A549 (cell line): Measurements from ENCODE around the gene ACAD8. TPM values are rescaled to one million over a fixed set of nuclear protein-coding genes. Genes with fewer than 3 reads are reported as not detected.
"Not testable (repeated sequence)": the region's sequence is repeated elsewhere in the genome, so short reads cannot be mapped to it uniquely, and the experiment has no call there.

ENCODE experiments used
- ATAC-seq, 2 experiments: fragments of 200-7000 bp in 1 of 2; fragments of >200 bp in 1 of 2; cut with Nextera tagmentation in 1 of 2; cut with Tn5 transposase in 1 of 2; 3 replicates each; pipeline versions ENCODE4 v1.8.0 to v1.9.1; 2018 to 2020; ENCODE audit warnings: mild to moderate bottlenecking in 1 of 2, moderate library complexity in 1 of 2
- CTCF ChIA-PET: fragments of 300-600 bp; sonication (Branson Sonifier 250); formaldehyde crosslinking; extraction: SDS; loops from one replicate; lab custom pipeline; 2021; ENCODE audit warnings: antibody characterized with exemption, inconsistent platforms; lab: Yijun Ruan, JAX
- POLR2A ChIA-PET: fragments of 350-600 bp; formaldehyde crosslinking; extraction: SDS; loops from one replicate; lab custom pipeline; 2021; ENCODE audit warnings: antibody characterized with exemption, inconsistent platforms; lab: Yijun Ruan, JAX
- DNase-seq, 2 experiments: peaks; one replicate each; pipeline versions ENCODE4 v3.0.0 to v3.0.0-alpha.2; 2011 to 2016; ENCODE audit warnings: low read depth in 1 of 2, low spot score in 1 of 2
- FAIRE-seq: peaks from 2 replicates; lab custom pipeline; 2011; peaks lifted over from hg19 to GRCh38; lab: Jason Lieb, UNC
- H3K27ac ChIP-seq, 2 experiments: fragments of >200 bp; sonication (Bioruptor Twin); formaldehyde crosslinking; 3 replicates each; pipeline ENCODE4 v1.5.1; 2016 to 2017
- H3K4me1 ChIP-seq: fragments of >200 bp; sonication (Bioruptor Twin); formaldehyde crosslinking; 3 replicates; pipeline ENCODE4 v1.6.1; 2016
- H3K4me2 ChIP-seq: fragments of >200 bp; sonication (Bioruptor Twin); formaldehyde crosslinking; 3 replicates; pipeline ENCODE4 v1.6.1; 2016
- H3K4me3 ChIP-seq: fragments of >200 bp; sonication (Bioruptor Twin); formaldehyde crosslinking; 3 replicates; pipeline ENCODE4 v1.5.1; 2016
- H3K9me3 ChIP-seq: fragments of >200 bp; sonication (Bioruptor Twin); formaldehyde crosslinking; 3 replicates; pipeline ENCODE4 v1.6.1; 2016
- FOSB ChIP-seq: fragments of 250-450 bp; sonication (Bioruptor Pico); IDR thresholded peaks from 2 replicates; pipeline ENCODE4 v1.5.0; 2020; ENCODE audit warnings: mild to moderate bottlenecking, moderate library complexity
- GATA3 ChIP-seq: IDR thresholded peaks from 2 replicates; pipeline ENCODE4 v1.6.1; 2012; ENCODE audit warnings: borderline replicate concordance
- JUN ChIP-seq, 2 experiments: fragments of >200 bp; sonication (Bioruptor Twin); formaldehyde crosslinking; IDR thresholded peaks; 2 replicates in 1 of 2; 3 replicates in 1 of 2; pipeline ENCODE4 v1.6.1; 2016 to 2017
- NFE2L2 ChIP-seq: fragments of 150-350 bp; conservative IDR thresholded peaks from 2 replicates; pipeline ENCODE4 v1.6.1; 2014; ENCODE audit warnings: low read length
- POLR2A ChIP-seq: IDR thresholded peaks from 2 replicates; pipeline ENCODE4 v1.6.1; 2012; ENCODE audit warnings: mild to moderate bottlenecking, low read length
- RAD21 ChIP-seq, 2 experiments: fragments of >200 bp in 1 of 2; sonication (Bioruptor Twin) in 1 of 2; formaldehyde crosslinking in 1 of 2; IDR thresholded peaks in 1 of 2; conservative IDR thresholded peaks in 1 of 2; 2 replicates in 1 of 2; 3 replicates in 1 of 2; pipeline ENCODE4 v1.6.1; 2012 to 2018; ENCODE audit warnings: inconsistent platforms in 1 of 2
- RNF2 ChIP-seq: fragments of 200-600 bp; sonication (generic); IDR thresholded peaks from 2 replicates; pipeline ENCODE4 v1.6.1; 2016; ENCODE audit warnings: low read depth, mild to moderate bottlenecking, antibody characterized with exemption, moderate library complexity, borderline replicate concordance
- SREBF2 ChIP-seq: fragments of 450-650 bp; IDR thresholded peaks from 2 replicates; pipeline ENCODE4 v1.6.1; 2014; ENCODE audit warnings: mild to moderate bottlenecking, moderate library complexity
- TFCP2L1 ChIP-seq: fragments of 250-450 bp; sonication (Bioruptor Pico); IDR thresholded peaks from 2 replicates; pipeline ENCODE4 v1.5.0; 2021; ENCODE audit warnings: mild to moderate bottlenecking
- TP53 ChIP-seq: fragments of 250-450 bp; sonication (Bioruptor Pico); IDR thresholded peaks from 2 replicates; pipeline ENCODE4 v1.5.0; 2021; ENCODE audit warnings: mild to moderate bottlenecking, moderate library complexity
- WGBS: methylation state at CpG from one replicate; pipeline ENCODE4 v1.1.6; 2017; ENCODE audit errors: missing lambda C conversion rate; 5-methylcytosine and 5-hydroxymethylcytosine counted together
- polyA plus RNA-seq, 4 experiments: library from polyadenylated mRNA; depleted of rRNA in 3 of 4; stranded (reverse); fragments of >200 nt; fragmentation: RNase III in 1 of 4; extraction: RNeasy Plus Mini Kit Qiagen cat#74134 plus additional on column Dnase treatment in 1 of 4; gene quantifications; 2 replicates in 3 of 4; 3 replicates in 1 of 4; pipeline ENCODE4 v1.2.3, GENCODE V29; 2011 to 2017
- TF ChIP-seq, protein P1 (sequence below): IDR thresholded peaks from 2 replicates; pipeline ENCODE4 v1.6.1; 2012; ENCODE audit warnings: low read depth, borderline replicate concordance
- TF ChIP-seq, protein P2 (sequence below): fragments of 200-600 bp; sonication (generic); IDR thresholded peaks from 2 replicates; pipeline ENCODE4 v1.6.1; 2016; ENCODE audit warnings: antibody characterized with exemption, mild to moderate bottlenecking, moderate library complexity
- TF ChIP-seq, protein P3 (sequence below): fragments of 250-450 bp; sonication (Bioruptor Pico); IDR thresholded peaks from 2 replicates; pipeline ENCODE4 v1.5.0; 2021; ENCODE audit warnings: mild to moderate bottlenecking, moderate library complexity, borderline replicate concordance
- TF ChIP-seq, protein P4 (sequence below): IDR thresholded peaks from 2 replicates; pipeline ENCODE4 v1.6.1; 2012
- TF ChIP-seq, protein P5 (sequence below): fragments of >200 bp; sonication (Bioruptor Twin); formaldehyde crosslinking; IDR thresholded peaks from 2 replicates; pipeline ENCODE4 v1.6.1; 2016

Gene ACAD8
- polyA plus RNA-seq, 2 of the 4 experiments (the other 2 are of a cell fraction) = 13.5 to 16.9 TPM

DNA sequence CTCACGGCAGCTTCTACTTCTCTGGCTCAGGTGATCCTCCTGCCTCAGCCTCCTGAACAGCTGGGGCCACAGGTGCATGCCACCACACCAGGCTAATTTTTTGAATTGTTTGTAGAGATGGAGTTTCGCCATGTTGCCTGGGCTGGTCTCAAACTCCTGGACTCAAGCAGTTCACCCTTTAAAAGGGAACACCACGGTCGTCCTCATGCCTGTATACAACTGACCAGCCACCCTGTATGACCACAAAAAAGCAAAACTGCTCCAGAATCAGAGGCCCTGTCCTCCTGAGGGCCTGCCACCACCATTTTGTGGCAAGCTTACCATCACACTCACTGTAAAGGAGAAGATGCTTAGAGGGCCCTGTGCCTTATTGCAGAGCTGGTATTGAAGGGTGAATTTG, 25.0 kb downstream of the ACAD8 start:
- POLR2A ChIA-PET = no interaction called here

DNA sequence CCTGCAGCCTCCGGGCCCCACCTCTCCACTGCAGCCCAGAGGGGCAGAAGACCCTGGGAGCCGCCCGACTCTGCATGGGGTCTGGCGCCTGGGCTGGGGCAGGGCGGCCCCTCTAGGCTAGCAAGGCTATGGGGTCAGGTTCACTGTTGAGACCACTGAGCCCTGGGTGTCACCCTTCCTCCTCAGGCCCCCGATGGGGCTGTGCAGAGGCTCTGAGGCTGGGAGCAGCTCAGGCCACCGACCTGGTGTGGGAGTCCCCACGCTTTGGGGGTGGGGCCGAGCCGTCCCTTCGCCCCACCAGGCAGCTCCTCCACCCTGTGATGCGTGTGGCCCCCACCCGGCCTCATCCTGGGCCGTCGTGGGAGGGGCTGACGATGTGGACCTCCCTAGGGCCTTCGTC, 28.3 kb downstream of the ACAD8 start:
- ATAC-seq, H3K4me1 ChIP-seq, H3K4me3 ChIP-seq, POLR2A ChIA-PET, FAIRE-seq, H3K9me3 ChIP-seq, H3K27ac ChIP-seq, DNase-seq, H3K4me2 ChIP-seq: not testable (repeated sequence)
- no CpG with 5 or more reads among the region's 17 CpGs for WGBS
- CTCF ChIA-PET = interaction anchor here (1.0 kb wide), 1 partner anchor 20 kb away, joined by 4 read pairs; no protein-coding TSS in a partner anchor

More for the DNA sequence above, 25.0 kb downstream of the ACAD8 start:
- DNase-seq (no peak), ATAC-seq (no peak), FAIRE-seq (no peak)
- H3K4me1 ChIP-seq = peaks cover 3% of the 10 kb centered on the region; the same call in 1 of the 3 replicates
- H3K27ac ChIP-seq = no peak overlapping the region
- TF ChIP-seq SREBF2 (no peak), GATA3 (no peak), POLR2A (no peak), RNF2 (no peak), FOSB (CRISPR knock-in tag) (no peak), TP53 (CRISPR knock-in tag) (no peak), JUN (IDR thresholded peaks at IDR 0.05) (no peak)
- TF ChIP-seq, protein P1, sequence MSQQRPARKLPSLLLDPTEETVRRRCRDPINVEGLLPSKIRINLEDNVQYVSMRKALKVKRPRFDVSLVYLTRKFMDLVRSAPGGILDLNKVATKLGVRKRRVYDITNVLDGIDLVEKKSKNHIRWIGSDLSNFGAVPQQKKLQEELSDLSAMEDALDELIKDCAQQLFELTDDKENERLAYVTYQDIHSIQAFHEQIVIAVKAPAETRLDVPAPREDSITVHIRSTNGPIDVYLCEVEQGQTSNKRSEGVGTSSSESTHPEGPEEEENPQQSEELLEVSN = no peak
- TF ChIP-seq, protein P2, sequence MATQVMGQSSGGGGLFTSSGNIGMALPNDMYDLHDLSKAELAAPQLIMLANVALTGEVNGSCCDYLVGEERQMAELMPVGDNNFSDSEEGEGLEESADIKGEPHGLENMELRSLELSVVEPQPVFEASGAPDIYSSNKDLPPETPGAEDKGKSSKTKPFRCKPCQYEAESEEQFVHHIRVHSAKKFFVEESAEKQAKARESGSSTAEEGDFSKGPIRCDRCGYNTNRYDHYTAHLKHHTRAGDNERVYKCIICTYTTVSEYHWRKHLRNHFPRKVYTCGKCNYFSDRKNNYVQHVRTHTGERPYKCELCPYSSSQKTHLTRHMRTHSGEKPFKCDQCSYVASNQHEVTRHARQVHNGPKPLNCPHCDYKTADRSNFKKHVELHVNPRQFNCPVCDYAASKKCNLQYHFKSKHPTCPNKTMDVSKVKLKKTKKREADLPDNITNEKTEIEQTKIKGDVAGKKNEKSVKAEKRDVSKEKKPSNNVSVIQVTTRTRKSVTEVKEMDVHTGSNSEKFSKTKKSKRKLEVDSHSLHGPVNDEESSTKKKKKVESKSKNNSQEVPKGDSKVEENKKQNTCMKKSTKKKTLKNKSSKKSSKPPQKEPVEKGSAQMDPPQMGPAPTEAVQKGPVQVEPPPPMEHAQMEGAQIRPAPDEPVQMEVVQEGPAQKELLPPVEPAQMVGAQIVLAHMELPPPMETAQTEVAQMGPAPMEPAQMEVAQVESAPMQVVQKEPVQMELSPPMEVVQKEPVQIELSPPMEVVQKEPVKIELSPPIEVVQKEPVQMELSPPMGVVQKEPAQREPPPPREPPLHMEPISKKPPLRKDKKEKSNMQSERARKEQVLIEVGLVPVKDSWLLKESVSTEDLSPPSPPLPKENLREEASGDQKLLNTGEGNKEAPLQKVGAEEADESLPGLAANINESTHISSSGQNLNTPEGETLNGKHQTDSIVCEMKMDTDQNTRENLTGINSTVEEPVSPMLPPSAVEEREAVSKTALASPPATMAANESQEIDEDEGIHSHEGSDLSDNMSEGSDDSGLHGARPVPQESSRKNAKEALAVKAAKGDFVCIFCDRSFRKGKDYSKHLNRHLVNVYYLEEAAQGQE = no peak
- TF ChIP-seq, protein P3, sequence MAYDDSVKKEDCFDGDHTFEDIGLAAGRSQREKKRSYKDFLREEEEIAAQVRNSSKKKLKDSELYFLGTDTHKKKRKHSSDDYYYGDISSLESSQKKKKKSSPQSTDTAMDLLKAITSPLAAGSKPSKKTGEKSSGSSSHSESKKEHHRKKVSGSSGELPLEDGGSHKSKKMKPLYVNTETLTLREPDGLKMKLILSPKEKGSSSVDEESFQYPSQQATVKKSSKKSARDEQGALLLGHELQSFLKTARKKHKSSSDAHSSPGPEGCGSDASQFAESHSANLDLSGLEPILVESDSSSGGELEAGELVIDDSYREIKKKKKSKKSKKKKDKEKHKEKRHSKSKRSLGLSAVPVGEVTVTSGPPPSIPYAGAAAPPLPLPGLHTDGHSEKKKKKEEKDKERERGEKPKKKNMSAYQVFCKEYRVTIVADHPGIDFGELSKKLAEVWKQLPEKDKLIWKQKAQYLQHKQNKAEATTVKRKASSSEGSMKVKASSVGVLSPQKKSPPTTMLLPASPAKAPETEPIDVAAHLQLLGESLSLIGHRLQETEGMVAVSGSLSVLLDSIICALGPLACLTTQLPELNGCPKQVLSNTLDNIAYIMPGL = no peak
- TF ChIP-seq, protein P4, sequence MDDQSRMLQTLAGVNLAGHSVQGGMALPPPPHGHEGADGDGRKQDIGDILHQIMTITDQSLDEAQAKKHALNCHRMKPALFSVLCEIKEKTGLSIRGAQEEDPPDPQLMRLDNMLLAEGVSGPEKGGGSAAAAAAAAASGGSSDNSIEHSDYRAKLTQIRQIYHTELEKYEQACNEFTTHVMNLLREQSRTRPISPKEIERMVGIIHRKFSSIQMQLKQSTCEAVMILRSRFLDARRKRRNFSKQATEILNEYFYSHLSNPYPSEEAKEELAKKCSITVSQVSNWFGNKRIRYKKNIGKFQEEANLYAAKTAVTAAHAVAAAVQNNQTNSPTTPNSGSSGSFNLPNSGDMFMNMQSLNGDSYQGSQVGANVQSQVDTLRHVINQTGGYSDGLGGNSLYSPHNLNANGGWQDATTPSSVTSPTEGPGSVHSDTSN = no peak
- TF ChIP-seq, protein P5, sequence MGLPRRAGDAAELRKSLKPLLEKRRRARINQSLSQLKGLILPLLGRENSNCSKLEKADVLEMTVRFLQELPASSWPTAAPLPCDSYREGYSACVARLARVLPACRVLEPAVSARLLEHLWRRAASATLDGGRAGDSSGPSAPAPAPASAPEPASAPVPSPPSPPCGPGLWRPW = no peak
- CTCF ChIA-PET = no interaction called here
- H3K4me2 ChIP-seq = no peak overlapping the region
- WGBS = 48% methylated on average over 4 of the region's 4 CpGs
- H3K4me3 ChIP-seq = no peak overlapping the region
- H3K9me3 ChIP-seq = no peaks in the 10 kb centered on the region

DNA sequence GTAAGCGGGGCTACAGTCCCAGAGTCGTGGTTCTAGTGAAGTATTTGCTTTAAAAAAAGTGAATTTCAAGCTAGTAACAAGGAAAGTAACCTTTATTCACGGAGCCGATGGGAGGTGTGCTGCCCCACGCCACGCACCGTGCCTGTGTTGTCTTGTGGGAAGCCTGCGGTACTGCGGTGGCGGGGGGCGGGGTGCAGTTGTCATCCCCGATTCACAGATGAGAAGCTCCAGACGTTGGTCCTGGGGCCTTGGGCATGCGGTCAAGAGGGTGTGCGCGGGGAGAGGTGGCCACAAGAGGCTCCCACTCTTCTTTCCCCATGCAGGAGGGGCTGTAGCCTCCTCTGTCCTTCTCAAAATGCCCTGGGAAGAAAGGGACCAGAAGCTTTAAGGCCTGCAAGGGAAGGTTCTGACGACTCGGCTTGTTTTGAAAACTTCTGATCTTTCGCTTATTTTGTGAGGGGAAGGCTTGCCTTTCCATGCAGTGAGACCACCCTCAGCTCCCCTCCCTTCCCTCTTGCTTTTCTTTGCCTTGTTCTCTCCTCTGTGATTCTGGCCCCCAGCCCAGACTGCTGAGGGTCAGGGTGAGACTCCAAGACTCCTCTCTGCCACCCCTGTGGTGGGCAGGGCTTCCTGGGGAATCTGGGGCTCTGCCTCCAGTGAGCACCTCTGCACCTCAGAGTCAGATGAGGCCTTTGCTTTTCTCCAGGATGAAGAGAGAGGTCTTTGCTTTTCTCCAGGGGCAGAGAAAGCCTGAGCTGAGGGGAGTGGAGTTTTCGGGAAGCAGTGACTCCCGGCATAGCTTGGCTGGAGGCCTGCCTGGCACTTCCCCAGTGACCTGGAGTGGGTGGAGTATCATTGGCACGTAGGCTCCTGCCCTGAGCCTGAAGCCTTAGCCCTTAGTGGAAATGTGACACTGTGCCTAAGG, 29.0 kb downstream of the ACAD8 start:
- Histone ChIP-seq H3K4me3 (no peak overlapping the region), H3K4me1 (no peaks in the 10 kb centered on the region), H3K4me2 (no peak overlapping the region), H3K27ac (no peak overlapping the region), H3K9me3 (no peaks in the 10 kb centered on the region)
- FAIRE-seq (no peak), DNase-seq (no peak), ATAC-seq (no peak)
- WGBS = 66% methylated on average over 21 of the region's 22 CpGs
- CTCF ChIA-PET = interaction anchor here (1.0 kb wide), 1 partner anchor 20 kb away, joined by 4 read pairs; no protein-coding TSS in a partner anchor
- TF ChIP-seq NFE2L2 (no peak), RAD21 (conservative IDR thresholded peaks at IDR 0.05 in 1 of 2, IDR thresholded peaks at IDR 0.05 in 1 of 2) (no peak), TFCP2L1 (CRISPR knock-in tag) (no peak)
- POLR2A ChIA-PET = no interaction called here
